K562 (cell line): ENCODE measurements around the gene METTL23. TPM values are rescaled to one million over a fixed set of nuclear protein-coding genes. Genes with fewer than 3 reads are reported as not detected.

Experiments
- ATAC-seq: fragments of 200-7000 bp; cut with Tn5 transposase; 3 replicates; pipeline ENCODE4 v1.9.1; 2020; ENCODE audit warnings: moderate library complexity
- BruUV-seq: library from RNA; stranded (reverse); fragments of 400-500 nt; replicated peaks from 2 replicates; lab custom pipeline; 2021; lab: Mats Ljungman, UMichigan
- CTCF ChIA-PET: fragments of 300-600 bp; formaldehyde crosslinking; extraction: SDS; loops from one replicate; lab custom pipeline; 2021; ENCODE audit warnings: low intra/inter-chr PET ratio; lab: Yijun Ruan, JAX
- POLR2A ChIA-PET: fragments of 300-600, 350-650 bp; sonication (Branson Sonifier 250); formaldehyde crosslinking; extraction: SDS; loops from one replicate; lab custom pipeline; 2021; ENCODE audit warnings: antibody characterized with exemption, inconsistent platforms; lab: Yijun Ruan, JAX
- DNase-seq, 4 experiments: peaks; one replicate each; pipeline versions ENCODE4 v3.0.0 to v3.0.0-alpha.2; 2011 to 2018; ENCODE audit warnings: low spot score in 3 of 4, mixed read lengths in 3 of 4; ENCODE audit errors: extremely low read depth in 1 of 4
- FAIRE-seq: peaks from 2 replicates; lab custom pipeline; 2011; peaks lifted over from hg19 to GRCh38; lab: Jason Lieb, UNC
- H2AFZ ChIP-seq: 2 replicates; pipeline ENCODE4 v1.6.0; 2011; ENCODE audit warnings: low read depth, low read length, control low read depth, inconsistent platforms
- H3K27ac ChIP-seq: fragments of 200-600 bp; 3 replicates; pipeline ENCODE4 v1.8.0; 2011; ENCODE audit warnings: low read depth, mild to moderate bottlenecking, control low read depth, inconsistent platforms, low read length, moderate library complexity, mixed read lengths; ENCODE audit errors: extremely low read depth
- H3K27me3 ChIP-seq, 2 experiments: fragments of 300-600 bp in 1 of 2; 2 replicates in 1 of 2; 3 replicates in 1 of 2; pipeline versions ENCODE4 v1.6.0 to v1.8.0; 2011; ENCODE audit warnings: inconsistent platforms in 2 of 2, low read length in 2 of 2, mild to moderate bottlenecking in 1 of 2, mixed read lengths in 1 of 2, moderate library complexity in 1 of 2; ENCODE audit not compliant: control insufficient read depth in 2 of 2, insufficient read depth in 2 of 2
- H3K36me3 ChIP-seq: fragments of 300-600 bp; 3 replicates; pipeline ENCODE4 v1.8.0; 2011; ENCODE audit warnings: mild to moderate bottlenecking, low read length, inconsistent platforms; ENCODE audit not compliant: control insufficient read depth, insufficient read depth
- H3K4me1 ChIP-seq, 2 experiments: fragments of 200-600 bp in 1 of 2; replicated peaks in 1 of 2; 2 replicates in 1 of 2; 3 replicates in 1 of 2; pipeline versions ENCODE4 v1.5.1 to v1.8.0; 2011; ENCODE audit warnings: inconsistent platforms in 2 of 2, low read length in 2 of 2, mild to moderate bottlenecking in 1 of 2, mixed read lengths in 1 of 2, moderate library complexity in 1 of 2; ENCODE audit not compliant: control insufficient read depth in 2 of 2, insufficient read depth in 2 of 2
- H3K4me2 ChIP-seq: 2 replicates; pipeline ENCODE4 v1.6.1; 2011; ENCODE audit warnings: low read length, control low read depth, inconsistent platforms, mixed read lengths; ENCODE audit not compliant: insufficient read depth
- H3K4me3 ChIP-seq: fragments of 200-600 bp; sonication (generic), shearing (Covaris generic); 2 replicates; pipeline ENCODE4 v1.5.1; 2016; ENCODE audit warnings: control low read depth, inconsistent platforms
- H3K79me2 ChIP-seq: fragments of 200-600 bp; 3 replicates; pipeline ENCODE4 v1.8.0; 2011; ENCODE audit warnings: low read length, inconsistent platforms; ENCODE audit not compliant: control insufficient read depth, insufficient read depth
- H3K9ac ChIP-seq, 2 experiments: 2 replicates each; pipeline versions ENCODE4 v1.6.0 to v1.6.1; 2011; ENCODE audit warnings: low read depth in 2 of 2, low read length in 2 of 2, control low read depth in 1 of 2, inconsistent platforms in 1 of 2, mild to moderate bottlenecking in 1 of 2, mixed read lengths in 1 of 2; ENCODE audit not compliant: insufficient read depth in 1 of 2
- H3K9me1 ChIP-seq: one replicate; pipeline ENCODE4 v1.6.0; 2011; ENCODE audit warnings: inconsistent platforms, mild to moderate bottlenecking, low read length, moderate library complexity; ENCODE audit not compliant: control insufficient read depth, insufficient read depth
- H3K9me3 ChIP-seq: replicated peaks from 2 replicates; pipeline ENCODE4 v1.5.1; 2011; ENCODE audit warnings: low read depth, low read length, inconsistent platforms; ENCODE audit not compliant: control insufficient read depth, insufficient read depth
- H4K20me1 ChIP-seq: replicated peaks from 2 replicates; pipeline ENCODE4 v1.6.1; 2011; ENCODE audit warnings: low read length, inconsistent platforms, mixed read lengths; ENCODE audit not compliant: control insufficient read depth, insufficient read depth
- BRCA1 ChIP-seq, 2 experiments: fragments of 450-650 bp in 1 of 2; sonication (generic) in 1 of 2; formaldehyde crosslinking in 1 of 2; IDR thresholded peaks; 2 replicates each; pipeline versions ENCODE4 v1.5.0 to v1.6.1; 2017 to 2020; ENCODE audit warnings: mild to moderate bottlenecking in 1 of 2, missing genetic modification reagents in 1 of 2
- CREB5 ChIP-seq: fragments of 250-450 bp; sonication (Bioruptor Pico); IDR thresholded peaks from 2 replicates; pipeline ENCODE4 v1.5.0; 2020; ENCODE audit warnings: mild to moderate bottlenecking
- GTF2E2 ChIP-seq: fragments of 200-800 bp; sonication (Bioruptor generic); IDR thresholded peaks from 2 replicates; pipeline ENCODE4 v1.6.1; 2016; ENCODE audit warnings: missing genetic modification characterization, missing compliant biosample characterization
- NCOA1 ChIP-seq: fragments of 450-650 bp; IDR thresholded peaks from 2 replicates; pipeline ENCODE4 v1.6.1; 2016; ENCODE audit warnings: low read depth
- NRF1 ChIP-seq, 2 experiments: fragments of 450-650 bp; IDR thresholded peaks in 1 of 2; conservative IDR thresholded peaks in 1 of 2; 2 replicates each; pipeline ENCODE4 v1.6.1; 2014; ENCODE audit warnings: mild to moderate bottlenecking in 2 of 2
- WGBS: fragments of 100-300 bp; shearing (Covaris generic); methylation state at CpG from one replicate; pipeline ENCODE4 v1.1.6; 2016; ENCODE audit warnings: low coverage, mixed read lengths; ENCODE audit not compliant: insufficient coverage; ENCODE audit errors: missing lambda C conversion rate; 5-methylcytosine and 5-hydroxymethylcytosine counted together
- in situ Hi-C: fragments of 300-500 bp; cut with MboI; formaldehyde crosslinking; loops from 4 replicates; pipeline ENCODE4 v1.15.0; 2018; ENCODE audit warnings: inconsistent platforms, mixed read lengths
- intact Hi-C: fragments of 100-400 bp; cut with micrococcal nuclease; formaldehyde crosslinking; loops from 2 replicates; pipeline ENCODE4 v1.14.2; 2022
- polyA plus RNA-seq, 8 experiments: library from polyadenylated mRNA; depleted of rRNA in 4 of 8; stranded (reverse) in 5 of 8; unstranded in 3 of 8; fragments of >200 nt; fragmentation: Nextera tagmentation in 2 of 8; fragmentation: Illumina TruSeq in 1 of 8; extraction: Ambion mirVana in 2 of 8; extraction: Trizol in 1 of 8; gene quantifications; 2 replicates each; pipeline versions ENCODE4 v1.2.1 to v1.2.3, GENCODE V29; 2011 to 2014; ENCODE audit warnings: inconsistent platforms in 1 of 8, missing spikeins in 1 of 8
- total RNA-seq, 7 experiments: library from RNA; depleted of rRNA in 6 of 7; stranded (reverse); fragments of >200 nt in 6 of 7; fragmentation: Illumina TruSeq in 2 of 7; extraction: Trizol in 2 of 7; gene quantifications; 2 replicates each; pipeline versions ENCODE4 v1.2.1 to v1.2.3, GENCODE V29; 2011 to 2021; ENCODE audit warnings: low replicate concordance in 1 of 7
- TF ChIP-seq, protein P1 (sequence below): sonication (generic); formaldehyde crosslinking; IDR thresholded peaks from 2 replicates; pipeline ENCODE4 v1.9.0; 2022; ENCODE audit warnings: mild to moderate bottlenecking, missing genetic modification reagents
- TF ChIP-seq, protein P2 (sequence below): fragments of 450-650 bp; formaldehyde crosslinking; IDR thresholded peaks from 2 replicates; pipeline ENCODE4 v1.4.0; 2022; ENCODE audit warnings: mild to moderate bottlenecking, moderate library complexity

METTL23 gene
- total and polyA plus RNA-seq, 9 of the 15 experiments (the other 6 are each of a cell fraction or from before 2014, with no cell fraction given) = 29.4 to 67.3 (median 41.6) TPM

DNA sequence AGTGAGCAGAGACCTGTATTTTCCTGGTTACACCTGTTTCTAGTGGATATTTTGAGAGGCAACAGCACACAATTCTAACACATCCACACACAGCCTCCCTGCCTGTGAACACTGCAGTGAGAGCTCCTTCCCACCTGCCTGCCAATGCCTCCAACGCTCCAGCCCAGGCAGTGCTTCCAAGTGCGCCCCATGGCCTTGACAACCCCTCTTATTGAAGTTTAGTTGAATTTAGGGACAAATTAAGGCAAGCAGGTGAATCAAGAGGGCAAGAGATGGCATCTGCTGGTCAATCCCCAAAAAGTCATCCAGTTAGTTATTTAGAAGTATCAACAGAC, 11.2 kb upstream of the METTL23 start:
- Histone ChIP-seq H3K9ac (peak overlapping the region in 1 of 2 experiments; percentile 15; a peak in 1 of 4 replicates), H2AFZ (no peak overlapping the region), H3K9me1 (peaks cover 2% of the 10 kb centered on the region), H3K9me3 (no peaks in the 10 kb centered on the region), H3K4me2 (no peak overlapping the region), H4K20me1 (peaks cover 4% of the 10 kb centered on the region; the same call in 1 of the 2 replicates), H3K27ac (no peak overlapping the region; the same call in 2 of the 3 replicates), H3K27me3 (no peaks in the 10 kb centered on the region), H3K4me1 (peaks cover 21 to 35% of the 10 kb centered on the region in 2 experiments), H3K4me3 (no peak overlapping the region), H3K79me2 (peaks cover 12% of the 10 kb centered on the region; the same call in 2 of the 3 replicates), H3K36me3 (peaks cover 73% of the 10 kb centered on the region)
- ChIA-PET CTCF (interaction anchor here (0.6 to 2.2 kb wide), 3 partner anchors 158 to 412 kb away, joined by 3 to 12 read pairs (median 7); no protein-coding TSS in a partner anchor), POLR2A (interaction anchor here (5.1 to 5.2 kb wide), 2 partner anchors 10 to 19 kb away, joined by 35 to 75 read pairs; partner anchors contain the start of genes JMJD6, METTL23, MFSD11 and SRSF2)
- WGBS = 95% methylated on average over 2 of the region's 2 CpGs
- FAIRE-seq = no peak
- no peak for DNase-seq
- no peak for ATAC-seq
- intact Hi-C loops = loop anchor here (1.0 kb wide), 1 partner anchor 32 kb away; no protein-coding TSS in a partner anchor
- in situ Hi-C loops = no loop called here
- TF ChIP-seq, protein P1, sequence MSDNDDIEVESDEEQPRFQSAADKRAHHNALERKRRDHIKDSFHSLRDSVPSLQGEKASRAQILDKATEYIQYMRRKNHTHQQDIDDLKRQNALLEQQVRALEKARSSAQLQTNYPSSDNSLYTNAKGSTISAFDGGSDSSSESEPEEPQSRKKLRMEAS = 0 out of 2 replicates have a peak, but pooled peaks have one; percentile 5
- TF ChIP-seq, protein P2, sequence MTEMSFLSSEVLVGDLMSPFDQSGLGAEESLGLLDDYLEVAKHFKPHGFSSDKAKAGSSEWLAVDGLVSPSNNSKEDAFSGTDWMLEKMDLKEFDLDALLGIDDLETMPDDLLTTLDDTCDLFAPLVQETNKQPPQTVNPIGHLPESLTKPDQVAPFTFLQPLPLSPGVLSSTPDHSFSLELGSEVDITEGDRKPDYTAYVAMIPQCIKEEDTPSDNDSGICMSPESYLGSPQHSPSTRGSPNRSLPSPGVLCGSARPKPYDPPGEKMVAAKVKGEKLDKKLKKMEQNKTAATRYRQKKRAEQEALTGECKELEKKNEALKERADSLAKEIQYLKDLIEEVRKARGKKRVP = no peak
- TF ChIP-seq NRF1 (conservative IDR thresholded peaks at IDR 0.05 in 1 of 2, IDR thresholded peaks at IDR 0.05 in 1 of 2) = no peak
- TF ChIP-seq NCOA1 = no peak
- TF ChIP-seq GTF2E2 (tag) = no peak
- no peak for TF ChIP-seq BRCA1 (IDR thresholded peaks at IDR 0.05)
- no peak for TF ChIP-seq BRCA1 (CRISPR knock-in tag; IDR thresholded peaks at IDR 0.05)
- TF ChIP-seq CREB5 = no peak
- BruUV-seq = no TSS peak
